Stomach smooth muscle (tissue), 2 donors: ENCODE measurements around the gene TWF1.
A peak's percentile ranks its signal among the peaks of the same experiment; 100 is the strongest.

Experiments
- H3K27ac ChIP-seq: one replicate; pipeline ENCODE4 v1.7.0; 2013; ENCODE audit warnings: mild to moderate bottlenecking, low read length, inconsistent platforms
- H3K27me3 ChIP-seq, 2 donors: one replicate each; pipeline ENCODE4 v1.7.0; 2013; ENCODE audit warnings: low read length in 2 of 2; ENCODE audit not compliant: insufficient read depth in 2 of 2, control insufficient read depth in 1 of 2
- H3K36me3 ChIP-seq, 2 donors: one replicate each; pipeline ENCODE4 v1.7.0; 2013; ENCODE audit warnings: low read length in 2 of 2; ENCODE audit not compliant: control insufficient read depth in 2 of 2, insufficient read depth in 2 of 2
- H3K4me1 ChIP-seq: one replicate; pipeline ENCODE4 v1.7.0; 2013; ENCODE audit warnings: low read length; ENCODE audit not compliant: control insufficient read depth, insufficient read depth
- H3K4me3 ChIP-seq, 2 donors: one replicate each; pipeline ENCODE4 v1.7.0; 2013; ENCODE audit warnings: low read length in 2 of 2
- H3K9ac ChIP-seq, 2 donors: one replicate each; pipeline ENCODE4 v1.7.0; 2013; ENCODE audit warnings: low read length in 2 of 2, mild to moderate bottlenecking in 1 of 2
- H3K9me3 ChIP-seq, 2 donors: one replicate each; pipeline ENCODE4 v1.7.0; 2013; ENCODE audit warnings: low read length in 2 of 2; ENCODE audit not compliant: control insufficient read depth in 2 of 2
- donor health status: healthy.
- donor health status: Pancreatic carcinoma.

TWF1 gene

GRCh38 chr12:43835264-43835655 is 29.1 kb upstream of the TWF1 start:
- H3K27me3 ChIP-seq = no peaks in the 10 kb centered on the region
- no peaks in the 10 kb centered on the region for H3K36me3 ChIP-seq
- no peaks in the 10 kb centered on the region for H3K9me3 ChIP-seq
- H3K4me3 ChIP-seq = peak overlapping the region; percentile 83 to 86
- H3K4me1 ChIP-seq = peaks cover 9% of the 10 kb centered on the region
- peak overlapping the region; percentile 85 for H3K27ac ChIP-seq
- H3K9ac ChIP-seq = peak overlapping the region; percentile 63 to 80

DNA sequence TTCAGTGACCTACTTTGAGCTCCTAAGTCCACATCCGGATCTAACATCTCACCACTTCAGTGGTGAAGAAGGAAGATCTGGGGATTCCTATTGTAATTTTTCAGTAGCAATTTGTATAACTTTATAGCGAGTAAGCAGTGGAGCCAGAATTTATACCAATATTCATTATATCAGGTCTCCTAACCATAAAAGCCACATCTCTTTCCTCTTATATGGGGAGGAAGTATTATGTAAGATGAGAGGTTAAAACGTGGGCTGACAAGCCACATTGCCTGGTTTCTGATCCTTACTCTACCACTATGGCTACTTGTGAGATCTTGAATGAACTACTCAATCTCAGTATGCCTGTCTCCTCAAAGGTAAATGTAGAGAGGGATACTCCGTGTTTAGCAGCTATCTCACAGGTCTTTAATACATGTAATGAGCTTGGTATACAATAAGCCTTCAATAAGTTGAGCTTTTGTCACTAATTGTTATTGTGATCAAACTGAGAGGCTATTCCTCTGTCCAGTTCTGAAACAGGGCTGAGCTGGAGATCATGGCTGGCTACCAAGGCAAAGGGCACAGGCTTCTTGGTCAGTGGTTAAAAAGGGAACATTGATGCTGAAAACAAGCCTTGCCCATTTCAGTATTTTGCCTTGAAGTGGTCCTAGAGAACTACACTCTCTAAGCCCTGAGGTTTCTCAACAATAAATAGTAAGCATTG is 26.5 kb upstream of the TWF1 start:
- Histone ChIP-seq H3K9me3 (no peaks in the 10 kb centered on the region), H3K4me3 (no peak overlapping the region), H3K9ac (no peak overlapping the region), H3K36me3 (no peaks in the 10 kb centered on the region), H3K4me1 (peaks cover 9% of the 10 kb centered on the region), H3K27ac (no peak overlapping the region), H3K27me3 (no peaks in the 10 kb centered on the region)

- H3K4me1 ChIP-seq = no peaks in the 10 kb centered on the region
- no peaks in the 10 kb centered on the region for H3K36me3 ChIP-seq
- no peak overlapping the region for H3K9ac ChIP-seq
- H3K27ac ChIP-seq = no peak overlapping the region
- no peaks in the 10 kb centered on the region for H3K27me3 ChIP-seq
- H3K9me3 ChIP-seq = no peaks in the 10 kb centered on the region
- no peak overlapping the region for H3K4me3 ChIP-seq
These were observed 21.0 kb upstream of the TWF1 start for GRCh38 chr12:43827093-43827492.

- Histone ChIP-seq H3K27me3 (no peaks in the 10 kb centered on the region), H3K36me3 (no peaks in the 10 kb centered on the region), H3K4me1 (no peaks in the 10 kb centered on the region), H3K4me3 (no peak overlapping the region), H3K9me3 (no peaks in the 10 kb centered on the region), H3K27ac (no peak overlapping the region), H3K9ac (no peak overlapping the region)
These were observed 20.6 kb upstream of the TWF1 start for GRCh38 chr12:43826681-43827080.

GRCh38 chr12:43824207-43824775 is 18.2 kb upstream of the TWF1 start:
- Histone ChIP-seq H3K4me1 (no peaks in the 10 kb centered on the region), H3K9ac (no peak overlapping the region), H3K27ac (no peak overlapping the region), H3K27me3 (no peaks in the 10 kb centered on the region), H3K9me3 (no peaks in the 10 kb centered on the region), H3K36me3 (no peaks in the 10 kb centered on the region), H3K4me3 (no peak overlapping the region)

DNA sequence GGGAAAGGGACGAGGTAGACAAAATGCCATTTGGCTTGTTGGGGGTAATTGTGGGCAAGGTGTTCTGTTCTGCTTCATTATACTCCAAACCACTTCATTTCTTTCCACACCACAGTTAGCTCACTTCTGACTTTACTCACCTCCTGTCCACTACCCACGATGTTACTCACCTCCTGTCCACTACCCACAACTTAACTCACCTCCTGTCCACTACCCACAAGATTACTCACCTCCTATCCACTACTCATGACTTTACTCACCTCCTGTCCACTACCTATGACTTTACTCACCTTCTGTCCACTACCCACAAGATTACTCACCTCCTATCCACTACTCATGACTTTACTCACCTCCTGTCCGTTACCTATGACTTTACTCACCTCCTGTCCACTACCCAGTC is 10.1 kb upstream of the TWF1 start:
- no peak overlapping the region for H3K4me3 ChIP-seq
- H3K9me3 ChIP-seq = no peaks in the 10 kb centered on the region
- no peaks in the 10 kb centered on the region for H3K4me1 ChIP-seq
- H3K36me3 ChIP-seq = no peaks in the 10 kb centered on the region
- no peak overlapping the region for H3K9ac ChIP-seq
- H3K27ac ChIP-seq = no peak overlapping the region
- peaks cover 0 to 2% of the 10 kb centered on the region in 2 donors for H3K27me3 ChIP-seq

DNA sequence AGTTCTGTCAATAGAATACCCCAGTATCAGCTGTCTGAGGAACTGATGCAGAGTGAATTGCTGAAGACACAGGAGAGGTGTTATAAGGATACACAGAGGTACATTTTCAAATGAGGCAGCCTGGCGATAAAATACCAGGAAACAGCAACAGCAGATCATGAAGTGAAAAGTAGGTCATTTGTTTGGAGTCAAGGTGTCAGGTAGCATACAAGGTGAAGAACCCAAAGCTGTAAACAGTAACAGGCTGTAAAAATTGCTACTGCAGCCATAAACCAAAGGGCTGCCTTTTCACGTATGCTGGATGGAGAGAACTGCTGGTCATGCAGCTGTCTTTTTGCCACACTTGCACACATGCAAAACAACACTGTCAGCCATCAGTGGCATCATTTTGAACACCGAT is 9.3 kb upstream of the TWF1 start:
- Histone ChIP-seq H3K4me1 (no peaks in the 10 kb centered on the region), H3K27ac (no peak overlapping the region), H3K36me3 (no peaks in the 10 kb centered on the region), H3K4me3 (no peak overlapping the region), H3K9ac (no peak overlapping the region), H3K27me3 (peaks cover 0 to 2% of the 10 kb centered on the region in 2 donors), H3K9me3 (no peaks in the 10 kb centered on the region)

DNA sequence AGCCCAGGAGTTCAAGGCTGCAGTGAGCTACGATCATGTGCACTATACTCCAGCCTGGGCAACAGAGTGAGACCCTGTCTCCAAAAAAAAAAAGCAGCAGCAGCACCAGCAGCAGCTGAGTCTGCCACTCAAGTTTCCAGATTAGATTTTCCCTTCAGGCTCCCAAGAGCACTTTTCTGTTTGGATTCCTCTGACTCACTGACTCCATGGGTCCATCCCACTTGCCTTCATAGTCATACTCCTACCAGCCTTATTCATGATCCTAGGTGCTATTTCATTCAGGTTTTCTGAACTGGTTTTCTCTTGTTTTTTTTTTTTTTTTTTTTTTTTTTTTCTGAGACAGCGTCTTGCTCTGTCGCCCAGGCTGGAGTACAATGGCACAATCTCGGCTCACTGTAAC is 6.8 kb upstream of the TWF1 start:
- Histone ChIP-seq H3K9me3 (no peaks in the 10 kb centered on the region), H3K27ac (no peak overlapping the region), H3K27me3 (peaks cover 0 to 2% of the 10 kb centered on the region in 2 donors), H3K36me3 (no peaks in the 10 kb centered on the region), H3K4me1 (no peaks in the 10 kb centered on the region), H3K9ac (no peak overlapping the region), H3K4me3 (no peak overlapping the region)

- H3K36me3 ChIP-seq = no peaks in the 10 kb centered on the region
- H3K9me3 ChIP-seq = no peaks in the 10 kb centered on the region
- peaks cover 0 to 2% of the 10 kb centered on the region in 2 donors for H3K27me3 ChIP-seq
- no peak overlapping the region for H3K4me3 ChIP-seq
- no peak overlapping the region for H3K9ac ChIP-seq
- H3K27ac ChIP-seq = no peak overlapping the region
- no peaks in the 10 kb centered on the region for H3K4me1 ChIP-seq
These were observed 5.9 kb upstream of the TWF1 start for GRCh38 chr12:43812057-43812456.

DNA sequence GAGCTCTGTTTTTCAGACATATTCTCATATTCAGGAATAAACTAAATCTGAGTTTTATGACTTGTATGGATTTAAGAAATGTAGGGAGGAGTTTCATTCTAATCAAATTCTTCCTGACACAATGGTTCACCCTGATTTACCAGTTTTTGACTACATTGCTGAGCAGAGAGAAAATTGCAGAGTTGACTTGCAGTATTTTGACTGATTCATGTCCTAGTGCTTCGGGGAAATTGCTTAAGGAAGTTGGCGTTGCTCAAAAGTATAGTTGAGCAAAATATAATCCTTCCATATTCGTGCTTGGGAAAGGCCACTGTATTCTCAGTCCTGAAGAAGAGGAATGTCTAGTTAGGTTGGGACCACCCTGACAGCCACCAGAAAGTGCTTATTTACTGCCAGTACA is 1.3 kb upstream of the TWF1 start:
- Histone ChIP-seq H3K4me3 (no peak overlapping the region), H3K9me3 (no peaks in the 10 kb centered on the region), H3K4me1 (no peaks in the 10 kb centered on the region), H3K27me3 (no peaks in the 10 kb centered on the region), H3K9ac (no peak overlapping the region), H3K27ac (no peak overlapping the region), H3K36me3 (peaks cover 0 to 5% of the 10 kb centered on the region in 2 donors)

DNA sequence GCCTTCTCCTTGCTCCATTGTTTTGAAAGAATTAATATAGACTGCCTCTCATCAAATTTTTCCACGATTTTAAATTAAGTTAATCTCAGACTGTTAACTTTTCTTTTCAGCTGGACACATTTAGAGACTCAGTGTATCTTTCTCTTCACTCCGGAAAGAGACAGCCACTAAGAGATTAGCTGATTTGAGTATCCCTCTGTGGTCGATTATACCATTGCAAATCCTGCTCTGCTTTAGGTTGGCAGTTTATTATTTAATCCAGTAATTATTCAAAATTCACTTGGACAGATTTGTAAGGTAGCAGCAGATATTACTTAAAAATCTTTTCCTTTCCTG is 588 bp upstream of the TWF1 start:
- no peaks in the 10 kb centered on the region for H3K9me3 ChIP-seq
- no peaks in the 10 kb centered on the region for H3K27me3 ChIP-seq
- peak overlapping the region; percentile 76 to 88 for H3K9ac ChIP-seq
- peak overlapping the region; percentile 90 for H3K27ac ChIP-seq
- no peaks in the 10 kb centered on the region for H3K4me1 ChIP-seq
- peak overlapping the region; percentile 86 to 88 for H3K4me3 ChIP-seq
- peaks cover 0 to 5% of the 10 kb centered on the region in 2 donors for H3K36me3 ChIP-seq
